ENCODE measurements around the gene CCDC13. TPM values are rescaled to one million over a fixed set of nuclear protein-coding genes. Genes with fewer than 3 reads are reported as not detected.
A peak's percentile ranks its signal among the peaks of the same experiment; 100 is the strongest.

The CCDC13 gene
- polyA plus RNA-seq, 1 donor (not counting 4 experiments of a cell fraction or from before 2014, with no cell fraction given), result 0.21 TPM

DNA sequence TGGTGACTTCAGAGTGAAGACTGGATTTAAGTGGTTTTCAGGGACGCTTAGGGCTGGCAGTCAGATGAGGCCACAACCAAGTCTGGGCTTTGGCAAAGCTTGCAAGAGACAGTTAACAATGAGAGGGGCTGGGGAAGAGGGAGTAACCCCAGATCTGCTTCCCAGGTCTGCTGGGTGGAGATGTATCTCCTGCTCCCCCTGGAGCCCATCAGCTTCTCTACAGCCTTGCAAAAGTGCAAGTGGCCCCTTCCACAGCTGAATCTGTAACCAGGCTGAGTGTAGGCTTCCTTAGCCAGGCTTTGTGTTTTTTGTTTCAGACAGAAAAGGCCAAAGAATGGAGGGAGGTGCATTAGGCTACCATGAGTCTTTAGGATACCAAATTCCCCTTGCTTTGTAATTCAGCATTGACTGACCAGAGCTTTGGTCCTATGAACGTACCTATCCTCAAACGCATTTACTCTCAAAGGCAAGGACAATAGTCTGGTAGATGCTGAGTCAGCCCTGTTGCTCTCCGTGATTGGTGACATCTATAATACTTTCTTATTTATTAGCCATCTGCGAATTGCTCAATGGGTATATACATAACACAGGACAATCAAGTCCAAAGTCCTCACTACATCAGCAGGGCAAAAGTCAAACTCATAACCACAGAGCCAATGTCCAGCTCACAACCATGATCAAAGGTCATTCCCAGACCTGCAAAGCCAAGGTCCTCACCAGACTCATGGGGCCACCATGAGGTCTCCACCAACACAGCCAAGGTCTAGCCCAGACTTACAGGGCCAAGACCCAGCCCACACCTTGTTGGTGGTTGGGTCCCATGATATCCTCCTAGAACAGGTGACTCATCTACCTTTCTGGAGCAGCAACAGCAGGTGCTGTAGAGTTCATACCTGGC is 17.1 kb downstream of the CCDC13 start:
- Histone ChIP-seq H3K9me3 (ENCODE audit: control insufficient read depth, low read depth, low read length) (no peaks in the 10 kb centered on the region), H3K4me1 (ENCODE audit: control insufficient read depth, extremely low read depth, insufficient read depth, low read length) (no peaks in the 10 kb centered on the region), H4K20me1 (ENCODE audit: control insufficient read depth, extremely low read depth, insufficient read depth, low read length) (no peaks in the 10 kb centered on the region), H3K27me3 (ENCODE audit: control insufficient read depth, extremely low read depth, insufficient read depth, low read length) (no peaks in the 10 kb centered on the region), H3K79me2 (ENCODE audit: control insufficient read depth, insufficient read depth, low read length) (no peaks in the 10 kb centered on the region), H3K27ac (ENCODE audit: control insufficient read depth, insufficient read depth, low read length) (no peak overlapping the region), H3K9me1 (ENCODE audit: control insufficient read depth, extremely low read depth, insufficient read depth, low read length) (no peaks in the 10 kb centered on the region), H3K4me3 (ENCODE audit: control insufficient read depth in 2 of 3, extremely low read depth in 1 of 3, insufficient read depth in 2 of 3, low read depth in 1 of 3, low read length in 3 of 3) (no peak overlapping the region), H2AFZ (ENCODE audit: control insufficient read depth, low read length) (no peak overlapping the region), H3K4me2 (ENCODE audit: control insufficient read depth, extremely low read depth, insufficient read depth, low read depth, low read length) (no peak overlapping the region), H3K9ac (ENCODE audit: control insufficient read depth, extremely low read depth, insufficient read depth, low read length) (no peak overlapping the region), H3K36me3 (ENCODE audit: control insufficient read depth in 2 of 2, extremely low read depth in 1 of 2, insufficient read depth in 2 of 2, low read length in 2 of 2) (no peaks in the 10 kb centered on the region)
- dilution Hi-C loops (cut with MboI; ENCODE audit: extremely low pct_ligation_motif_present, low sequenced_read_pairs), result no loop called here
- FAIRE-seq (no peak), DNase-seq (ENCODE audit: low read depth, low spot score) (no peak)
- no peak for TF ChIP-seq EZH2 (IDR thresholded peaks at IDR 0.05; ENCODE audit: low read length)
- TF ChIP-seq, protein P1, sequence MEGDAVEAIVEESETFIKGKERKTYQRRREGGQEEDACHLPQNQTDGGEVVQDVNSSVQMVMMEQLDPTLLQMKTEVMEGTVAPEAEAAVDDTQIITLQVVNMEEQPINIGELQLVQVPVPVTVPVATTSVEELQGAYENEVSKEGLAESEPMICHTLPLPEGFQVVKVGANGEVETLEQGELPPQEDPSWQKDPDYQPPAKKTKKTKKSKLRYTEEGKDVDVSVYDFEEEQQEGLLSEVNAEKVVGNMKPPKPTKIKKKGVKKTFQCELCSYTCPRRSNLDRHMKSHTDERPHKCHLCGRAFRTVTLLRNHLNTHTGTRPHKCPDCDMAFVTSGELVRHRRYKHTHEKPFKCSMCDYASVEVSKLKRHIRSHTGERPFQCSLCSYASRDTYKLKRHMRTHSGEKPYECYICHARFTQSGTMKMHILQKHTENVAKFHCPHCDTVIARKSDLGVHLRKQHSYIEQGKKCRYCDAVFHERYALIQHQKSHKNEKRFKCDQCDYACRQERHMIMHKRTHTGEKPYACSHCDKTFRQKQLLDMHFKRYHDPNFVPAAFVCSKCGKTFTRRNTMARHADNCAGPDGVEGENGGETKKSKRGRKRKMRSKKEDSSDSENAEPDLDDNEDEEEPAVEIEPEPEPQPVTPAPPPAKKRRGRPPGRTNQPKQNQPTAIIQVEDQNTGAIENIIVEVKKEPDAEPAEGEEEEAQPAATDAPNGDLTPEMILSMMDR (optimal IDR thresholded peaks at IDR 0.05 in 1 of 3, IDR thresholded peaks at IDR 0.05 in 1 of 3, conservative IDR thresholded peaks at IDR 0.05 in 1 of 3; ENCODE audit: extremely low read depth in 1 of 3, insufficient read depth in 2 of 3, low read length in 3 of 3), result peak; percentile 10 to 49 (median 40)

DNA sequence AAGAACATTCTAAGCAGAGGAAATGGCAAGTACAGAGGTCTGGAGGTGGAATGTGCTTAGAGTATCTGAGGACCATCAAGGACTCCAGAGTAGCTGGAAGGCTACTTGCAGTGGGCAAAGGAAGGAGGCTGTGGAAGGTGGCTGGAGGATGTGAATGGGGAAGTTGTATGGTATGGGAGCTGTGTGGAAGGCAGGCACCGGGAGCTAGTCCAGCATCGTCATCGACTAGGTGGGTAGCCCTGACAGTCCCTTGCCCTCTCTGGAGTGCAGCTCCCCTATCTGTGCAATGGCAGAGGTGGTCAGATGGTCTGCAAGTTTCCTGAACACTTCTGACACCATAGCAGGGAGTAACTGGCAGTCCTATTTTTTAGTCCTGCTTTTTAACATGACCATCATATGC is 19.3 kb downstream of the CCDC13 start:
- H4K20me1 ChIP-seq (ENCODE audit: control insufficient read depth, extremely low read depth, insufficient read depth, low read length), result no peaks in the 10 kb centered on the region
- FAIRE-seq, result no peak
- H3K9ac ChIP-seq (ENCODE audit: control insufficient read depth, extremely low read depth, insufficient read depth, low read length), result no peak overlapping the region
- H3K4me3 ChIP-seq (ENCODE audit: control insufficient read depth in 2 of 3, extremely low read depth in 1 of 3, insufficient read depth in 2 of 3, low read depth in 1 of 3, low read length in 3 of 3), result no peak overlapping the region
- dilution Hi-C loops (cut with MboI; ENCODE audit: extremely low pct_ligation_motif_present, low sequenced_read_pairs), result no loop called here
- no peaks in the 10 kb centered on the region for H3K9me3 ChIP-seq (ENCODE audit: control insufficient read depth, low read depth, low read length)
- H3K27ac ChIP-seq (ENCODE audit: control insufficient read depth, insufficient read depth, low read length), result no peak overlapping the region
- no peak overlapping the region for H2AFZ ChIP-seq (ENCODE audit: control insufficient read depth, low read length)
- TF ChIP-seq EZH2 (IDR thresholded peaks at IDR 0.05; ENCODE audit: low read length), result no peak
- TF ChIP-seq, protein P1 (optimal IDR thresholded peaks at IDR 0.05 in 1 of 3, IDR thresholded peaks at IDR 0.05 in 1 of 3, conservative IDR thresholded peaks at IDR 0.05 in 1 of 3; ENCODE audit: extremely low read depth in 1 of 3, insufficient read depth in 2 of 3, low read length in 3 of 3), result no peak
- H3K79me2 ChIP-seq (ENCODE audit: control insufficient read depth, insufficient read depth, low read length), result no peaks in the 10 kb centered on the region
- no peaks in the 10 kb centered on the region for H3K4me1 ChIP-seq (ENCODE audit: control insufficient read depth, extremely low read depth, insufficient read depth, low read length)
- no peaks in the 10 kb centered on the region for H3K27me3 ChIP-seq (ENCODE audit: control insufficient read depth, extremely low read depth, insufficient read depth, low read length)
- H3K9me1 ChIP-seq (ENCODE audit: control insufficient read depth, extremely low read depth, insufficient read depth, low read length), result no peaks in the 10 kb centered on the region
- H3K36me3 ChIP-seq (ENCODE audit: control insufficient read depth in 2 of 2, extremely low read depth in 1 of 2, insufficient read depth in 2 of 2, low read length in 2 of 2), result no peaks in the 10 kb centered on the region
- H3K4me2 ChIP-seq (ENCODE audit: control insufficient read depth, extremely low read depth, insufficient read depth, low read depth, low read length), result no peak overlapping the region
- no peak for DNase-seq (ENCODE audit: low read depth, low spot score)
